Bronchial epithelial cell (primary cell): ENCODE results near the gene CCDC32. TPM values are rescaled to one million over a fixed set of nuclear protein-coding genes. Genes with fewer than 3 reads are reported as not detected.

Experiments
- DNase-seq: peaks from one replicate; pipeline ENCODE4 v3.0.0-alpha.2; 2010; ENCODE audit warnings: low read depth
- FAIRE-seq: peaks from 2 replicates; lab custom pipeline; 2011; peaks lifted over from hg19 to GRCh38; lab: Jason Lieb, UNC
- H3K27me3 ChIP-seq: 2 replicates; pipeline ENCODE4 v1.5.1; 2011; ENCODE audit warnings: low read length; ENCODE audit not compliant: control insufficient read depth, insufficient read depth
- H3K36me3 ChIP-seq: 2 replicates; pipeline ENCODE4 v1.5.1; 2011; ENCODE audit warnings: low read length; ENCODE audit not compliant: control insufficient read depth, insufficient read depth
- H3K4me3 ChIP-seq: 2 replicates; pipeline ENCODE4 v1.5.1; 2011; ENCODE audit warnings: mild to moderate bottlenecking, low read depth, low read length, control low read depth
- total RNA-seq: library from RNA; depleted of rRNA; stranded (reverse); fragments of >200 nt; gene quantifications from 2 replicates; pipeline ENCODE4 v1.2.1, GENCODE V29; 2014
- TF ChIP-seq, protein P1 (sequence below): IDR thresholded peaks from 2 replicates; pipeline ENCODE4 v1.5.1; 2011; ENCODE audit warnings: mild to moderate bottlenecking, moderate library complexity, low read length, control low read depth, inconsistent platforms; ENCODE audit not compliant: insufficient read depth, severe bottlenecking

CCDC32 gene
- total RNA-seq, 1 donor from 2014 or later: 16.3 TPM

DNA sequence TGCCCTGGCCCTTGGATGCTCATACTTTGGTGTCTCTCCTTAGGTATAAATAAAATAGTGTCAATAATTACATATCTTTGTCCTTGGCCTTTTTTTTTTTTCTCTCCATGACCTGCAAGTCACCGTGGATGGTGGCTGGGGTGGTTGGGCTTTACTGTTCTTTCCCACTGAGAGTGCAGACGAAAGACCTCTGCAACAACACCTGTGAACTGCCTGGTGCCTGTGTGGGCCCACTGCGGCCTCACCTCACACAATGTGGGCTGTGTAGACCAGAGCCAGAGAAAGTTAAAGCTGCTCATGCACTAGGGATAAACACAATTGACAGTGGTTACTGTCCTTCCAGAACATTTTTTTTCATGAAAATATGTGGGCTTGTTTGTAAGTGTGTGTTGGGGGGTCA lies 39.0 kb downstream of the CCDC32 start:
- no peak for FAIRE-seq
- TF ChIP-seq, protein P1, sequence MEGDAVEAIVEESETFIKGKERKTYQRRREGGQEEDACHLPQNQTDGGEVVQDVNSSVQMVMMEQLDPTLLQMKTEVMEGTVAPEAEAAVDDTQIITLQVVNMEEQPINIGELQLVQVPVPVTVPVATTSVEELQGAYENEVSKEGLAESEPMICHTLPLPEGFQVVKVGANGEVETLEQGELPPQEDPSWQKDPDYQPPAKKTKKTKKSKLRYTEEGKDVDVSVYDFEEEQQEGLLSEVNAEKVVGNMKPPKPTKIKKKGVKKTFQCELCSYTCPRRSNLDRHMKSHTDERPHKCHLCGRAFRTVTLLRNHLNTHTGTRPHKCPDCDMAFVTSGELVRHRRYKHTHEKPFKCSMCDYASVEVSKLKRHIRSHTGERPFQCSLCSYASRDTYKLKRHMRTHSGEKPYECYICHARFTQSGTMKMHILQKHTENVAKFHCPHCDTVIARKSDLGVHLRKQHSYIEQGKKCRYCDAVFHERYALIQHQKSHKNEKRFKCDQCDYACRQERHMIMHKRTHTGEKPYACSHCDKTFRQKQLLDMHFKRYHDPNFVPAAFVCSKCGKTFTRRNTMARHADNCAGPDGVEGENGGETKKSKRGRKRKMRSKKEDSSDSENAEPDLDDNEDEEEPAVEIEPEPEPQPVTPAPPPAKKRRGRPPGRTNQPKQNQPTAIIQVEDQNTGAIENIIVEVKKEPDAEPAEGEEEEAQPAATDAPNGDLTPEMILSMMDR: no peak
- H3K4me3 ChIP-seq: no peak overlapping the region

DNA sequence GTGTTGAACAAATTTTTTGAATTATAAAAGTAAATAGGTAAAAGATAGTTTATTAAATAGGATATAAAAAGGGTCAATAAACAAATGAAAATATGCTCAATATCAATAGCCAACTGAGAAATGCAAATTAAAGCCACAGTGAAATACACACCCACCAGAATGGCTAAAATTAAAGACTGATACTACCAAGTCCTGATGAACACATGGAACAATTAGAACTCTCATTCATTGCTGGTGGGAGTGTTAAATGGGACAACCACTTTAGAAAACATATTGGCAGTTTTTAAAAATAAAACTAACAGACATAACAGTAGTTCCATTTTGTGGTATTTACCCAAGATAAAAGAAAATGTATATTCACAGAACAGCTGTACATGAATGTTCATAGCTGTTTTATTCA lies 41.2 kb downstream of the CCDC32 start:
- Histone ChIP-seq H3K4me3 (no peak overlapping the region), H3K27me3 (no peaks in the 10 kb centered on the region), H3K36me3 (no peaks in the 10 kb centered on the region)
- FAIRE-seq (no peak), DNase-seq (no peak)
- TF ChIP-seq, protein P1: no peak

More for the DNA sequence above, 39.0 kb downstream of the CCDC32 start:
- no peaks in the 10 kb centered on the region for H3K36me3 ChIP-seq
- DNase-seq: no peak
- no peaks in the 10 kb centered on the region for H3K27me3 ChIP-seq

DNA sequence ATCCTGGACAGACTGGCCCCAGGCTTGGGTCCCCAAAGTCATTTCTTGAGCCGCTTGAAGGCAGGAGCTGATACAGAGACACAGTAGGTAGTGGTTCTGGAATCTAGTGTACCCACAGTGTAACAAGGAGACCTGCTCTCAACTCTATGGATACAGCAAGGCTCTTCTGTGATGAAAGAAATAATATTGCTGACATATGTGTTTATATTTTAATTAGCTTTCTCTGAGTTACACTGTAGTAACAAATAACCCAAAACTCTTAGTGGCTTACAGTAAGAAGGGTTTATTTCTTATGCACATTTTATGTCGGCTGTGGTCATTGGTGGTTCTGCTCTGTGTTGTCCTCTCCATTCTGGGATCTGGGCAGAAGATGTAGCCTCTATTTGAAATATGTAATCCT lies 48.5 kb downstream of the CCDC32 start:
- H3K27me3 ChIP-seq: no peaks in the 10 kb centered on the region
- no peaks in the 10 kb centered on the region for H3K36me3 ChIP-seq
- FAIRE-seq (no peak), DNase-seq (no peak)
- TF ChIP-seq, protein P1: no peak
- no peak overlapping the region for H3K4me3 ChIP-seq

DNA sequence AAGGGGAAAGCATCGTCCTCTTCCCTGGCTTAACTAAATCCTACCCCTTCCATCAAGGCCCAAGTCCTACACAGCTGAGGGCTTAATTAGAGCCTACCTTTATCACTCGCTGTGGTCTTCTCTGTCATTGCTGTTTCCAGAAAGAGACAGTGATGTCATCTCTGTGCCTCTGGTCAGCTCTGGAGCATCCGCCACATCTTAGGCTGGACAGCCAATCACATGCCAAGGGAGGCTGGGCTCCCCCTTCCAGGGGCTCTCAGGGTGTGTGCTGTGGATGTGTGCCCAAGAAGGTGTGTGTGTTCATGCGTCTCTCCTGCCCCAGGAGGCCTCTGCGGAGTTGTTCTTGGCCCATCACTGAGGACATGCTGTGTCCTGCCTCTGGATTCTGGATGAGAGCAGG lies 51.2 kb downstream of the CCDC32 start:
- no peak for FAIRE-seq
- TF ChIP-seq, protein P1: no peak
- Histone ChIP-seq H3K27me3 (no peaks in the 10 kb centered on the region), H3K4me3 (no peak overlapping the region), H3K36me3 (no peaks in the 10 kb centered on the region)
- DNase-seq: no peak

DNA sequence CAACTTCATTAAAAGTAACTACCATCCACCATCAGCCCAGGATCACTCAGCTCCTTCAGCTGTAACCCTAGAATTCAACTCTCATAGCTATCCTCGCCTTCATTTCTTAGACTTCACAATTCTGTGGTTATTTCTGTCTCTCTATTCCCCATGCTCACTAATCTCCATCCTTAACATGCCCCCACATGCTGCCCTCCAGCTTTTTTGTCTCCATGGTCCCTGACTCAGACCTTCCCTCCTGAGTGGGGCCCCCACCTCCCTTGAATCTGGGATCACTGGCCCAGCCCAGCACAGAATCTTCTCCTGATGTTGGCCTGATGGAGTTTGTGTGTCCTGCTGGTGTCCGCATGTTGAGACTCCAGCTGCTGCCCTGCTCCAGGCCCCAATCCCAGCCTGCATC lies 52.4 kb downstream of the CCDC32 start:
- TF ChIP-seq, protein P1: no peak
- Histone ChIP-seq H3K4me3 (no peak overlapping the region), H3K27me3 (no peaks in the 10 kb centered on the region), H3K36me3 (no peaks in the 10 kb centered on the region)
- FAIRE-seq (no peak), DNase-seq (peak; percentile 52)

DNA sequence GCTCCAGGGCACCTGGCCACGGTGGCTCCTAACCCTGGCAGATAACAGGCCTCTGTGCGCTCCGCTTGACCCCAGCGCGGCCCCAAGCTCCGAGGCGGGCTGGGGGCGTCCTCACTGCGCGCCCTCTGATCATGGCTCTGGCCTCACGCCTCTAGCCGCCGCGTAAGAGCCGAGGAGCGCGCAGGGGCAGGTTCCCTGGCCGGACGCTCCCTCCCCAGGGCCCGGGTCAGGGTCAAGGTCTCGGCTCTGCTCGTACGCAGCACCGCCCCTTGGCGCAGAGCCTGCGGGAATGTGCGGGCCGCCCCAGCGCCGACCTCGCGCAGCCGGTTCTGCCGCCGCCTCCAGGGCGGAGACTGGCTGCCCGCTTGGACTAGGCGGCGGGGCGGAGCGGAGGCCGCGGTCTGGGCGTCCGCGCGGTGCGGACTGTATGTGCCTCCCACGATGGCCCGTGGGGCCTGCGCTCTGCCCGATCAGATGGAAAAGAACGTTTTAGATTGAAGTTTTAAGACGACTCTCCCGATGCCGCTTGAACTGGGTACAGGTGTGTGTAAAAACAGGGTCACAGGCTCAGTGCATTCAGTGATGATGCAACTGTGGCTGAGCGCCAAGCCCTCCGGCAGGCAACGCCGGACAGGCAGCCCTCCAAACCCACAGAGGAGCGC lies 53.2 kb downstream of the CCDC32 start:
- peak; percentile 30 for DNase-seq
- Histone ChIP-seq H3K36me3 (no peaks in the 10 kb centered on the region), H3K27me3 (no peaks in the 10 kb centered on the region), H3K4me3 (peak overlapping the region; percentile 45)
- TF ChIP-seq, protein P1: no peak
- no peak for FAIRE-seq
